HepG2 (cell line): ENCODE data around the gene TRPV4. TPM values are rescaled to one million over a fixed set of nuclear protein-coding genes. Genes with fewer than 3 reads are reported as not detected.

Source experiments
- ATAC-seq: fragments of 200-7000 bp; cut with Tn5 transposase; 3 replicates; pipeline ENCODE4 v1.9.1; 2020; ENCODE audit warnings: mild to moderate bottlenecking, moderate library complexity
- BruUV-seq: library from RNA; stranded (reverse); fragments of 400-500 nt; replicated peaks from 2 replicates; lab custom pipeline; 2021; lab: Mats Ljungman, UMichigan
- CTCF ChIA-PET: fragments of 300-600 bp; formaldehyde crosslinking; extraction: SDS; loops from one replicate; lab custom pipeline; 2021; ENCODE audit warnings: low total read pairs, inconsistent platforms, low intra/inter-chr PET ratio; lab: Yijun Ruan, JAX
- POLR2A ChIA-PET: fragments of 350-600 bp; sonication (Branson Sonifier 250); formaldehyde crosslinking; loops from one replicate; lab custom pipeline; 2020; ENCODE audit warnings: antibody characterized with exemption, inconsistent platforms; lab: Yijun Ruan, JAX
- DNase-seq: peaks from one replicate; pipeline ENCODE4 v3.0.0-alpha.2; 2015; ENCODE audit warnings: low spot score
- FAIRE-seq: peaks from 3 replicates; lab custom pipeline; 2011; peaks lifted over from hg19 to GRCh38; lab: Jason Lieb, UNC
- H2AFZ ChIP-seq: one replicate; pipeline ENCODE4 v1.6.1; 2011; ENCODE audit warnings: low read length, inconsistent platforms
- H3K27ac ChIP-seq: fragments of 300-600 bp; 3 replicates; pipeline ENCODE4 v1.8.0; 2011; ENCODE audit warnings: mixed run types, mild to moderate bottlenecking, mixed read lengths, low read length, inconsistent platforms; ENCODE audit not compliant: insufficient read depth; ENCODE audit errors: extremely low read length
- H3K27me3 ChIP-seq, 2 experiments: fragments of 200-600 bp in 1 of 2; 2 replicates in 1 of 2; 3 replicates in 1 of 2; pipeline versions ENCODE4 v1.6.0 to v1.8.0; 2011; ENCODE audit warnings: low read length in 2 of 2, mild to moderate bottlenecking in 2 of 2, moderate library complexity in 2 of 2, inconsistent platforms in 1 of 2; ENCODE audit not compliant: insufficient read depth in 2 of 2, control insufficient read depth in 1 of 2
- H3K36me3 ChIP-seq, 2 experiments: fragments of 200-600 bp in 1 of 2; replicated peaks in 1 of 2; 2 replicates in 1 of 2; 3 replicates in 1 of 2; pipeline versions ENCODE4 v1.5.1 to v1.8.0; 2011; ENCODE audit warnings: low read length in 2 of 2, inconsistent platforms in 1 of 2; ENCODE audit not compliant: insufficient read depth in 2 of 2, control insufficient read depth in 1 of 2
- H3K4me1 ChIP-seq: 2 replicates; pipeline ENCODE4 v1.5.1; 2012; ENCODE audit warnings: low read length, inconsistent platforms; ENCODE audit not compliant: insufficient read depth
- H3K4me2 ChIP-seq: 2 replicates; pipeline ENCODE4 v1.6.0; 2011; ENCODE audit warnings: low read depth, low read length, inconsistent platforms
- H3K4me3 ChIP-seq, 3 experiments: fragments of 200-600 bp in 1 of 3; sonication (generic), shearing (Covaris generic) in 1 of 3; replicated peaks in 1 of 3; 2 replicates each; pipeline ENCODE4 v1.5.1; 2011 to 2016; ENCODE audit warnings: low read length in 3 of 3, inconsistent platforms in 2 of 3, low read depth in 2 of 3, mild to moderate bottlenecking in 2 of 3, control low read depth in 1 of 3, mixed read lengths in 1 of 3; ENCODE audit not compliant: insufficient read depth in 1 of 3
- H3K79me2 ChIP-seq: one replicate; pipeline ENCODE4 v1.6.1; 2011; ENCODE audit warnings: low read length, inconsistent platforms; ENCODE audit not compliant: insufficient read depth
- H3K9ac ChIP-seq: 2 replicates; pipeline ENCODE4 v1.6.0; 2011; ENCODE audit warnings: mild to moderate bottlenecking, low read depth, low read length, inconsistent platforms; ENCODE audit not compliant: insufficient read depth
- H3K9me3 ChIP-seq: 2 replicates; pipeline ENCODE4 v1.5.1; 2012; ENCODE audit warnings: mild to moderate bottlenecking, low read length
- H4K20me1 ChIP-seq: 2 replicates; pipeline ENCODE4 v1.6.0; 2011; ENCODE audit warnings: inconsistent platforms, mild to moderate bottlenecking, low read length, moderate library complexity; ENCODE audit not compliant: insufficient read depth
- CHD2 ChIP-seq: IDR thresholded peaks from 2 replicates; pipeline ENCODE4 v1.6.1; 2011; ENCODE audit warnings: low read depth, low read length, improper control_type of control experiment
- GATAD1 ChIP-seq: IDR thresholded peaks from 2 replicates; pipeline ENCODE4 v1.6.1; 2016; ENCODE audit warnings: missing genetic modification reagents, missing compliant biosample characterization
- GMEB1 ChIP-seq: sonication (generic); formaldehyde crosslinking; IDR thresholded peaks from 2 replicates; pipeline ENCODE4 v1.5.1; 2020; ENCODE audit warnings: missing genetic modification reagents, mild to moderate bottlenecking, borderline replicate concordance
- HNF4G ChIP-seq, 2 experiments: sonication (generic) in 1 of 2; formaldehyde crosslinking in 1 of 2; IDR thresholded peaks; 2 replicates each; pipeline versions ENCODE4 v1.4.0 to v1.6.1; 2011 to 2020; ENCODE audit warnings: borderline replicate concordance in 2 of 2, low read depth in 2 of 2, mild to moderate bottlenecking in 2 of 2, low read length in 1 of 2, missing genetic modification reagents in 1 of 2, moderate library complexity in 1 of 2
- KLF6 ChIP-seq: IDR thresholded peaks from 2 replicates; pipeline ENCODE4 v1.8.0; 2016; ENCODE audit warnings: missing biosample characterization, missing genetic modification reagents
- MTF1 ChIP-seq: sonication (generic); formaldehyde crosslinking; IDR thresholded peaks from 2 replicates; pipeline ENCODE4 v1.5.0; 2020; ENCODE audit warnings: missing genetic modification reagents
- SALL2 ChIP-seq: sonication (generic); formaldehyde crosslinking; IDR thresholded peaks from 2 replicates; pipeline ENCODE4 v1.8.1; 2023; ENCODE audit warnings: mild to moderate bottlenecking, missing genetic modification reagents, inconsistent platforms
- SMYD3 ChIP-seq: sonication (generic); formaldehyde crosslinking; IDR thresholded peaks from 2 replicates; pipeline ENCODE4 v1.8.1; 2023; ENCODE audit warnings: mild to moderate bottlenecking, missing genetic modification reagents
- TAF1 ChIP-seq: sonication (generic); formaldehyde crosslinking; IDR thresholded peaks from 2 replicates; pipeline ENCODE4 v1.4.0; 2020; ENCODE audit warnings: missing genetic modification reagents
- ZBTB34 ChIP-seq: sonication (generic); formaldehyde crosslinking; IDR thresholded peaks from 2 replicates; pipeline ENCODE4 v1.8.0; 2022; ENCODE audit warnings: mild to moderate bottlenecking, missing genetic modification reagents
- ZMYM3 ChIP-seq: sonication (generic); formaldehyde crosslinking; IDR thresholded peaks from 2 replicates; pipeline ENCODE4 v1.5.1; 2020; ENCODE audit warnings: mild to moderate bottlenecking, missing genetic modification reagents
- ZNF12 ChIP-seq: sonication (generic); formaldehyde crosslinking; IDR thresholded peaks from 2 replicates; pipeline ENCODE4 v1.5.0; 2020; ENCODE audit warnings: missing genetic modification reagents
- ZNF138 ChIP-seq: sonication (generic); formaldehyde crosslinking; IDR thresholded peaks from 2 replicates; pipeline ENCODE4 v1.5.0; 2020; ENCODE audit warnings: mild to moderate bottlenecking, low read depth, missing genetic modification reagents
- ZNF234 ChIP-seq: sonication (generic); formaldehyde crosslinking; conservative IDR thresholded peaks from 2 replicates; pipeline ENCODE4 v1.5.1; 2020; ENCODE audit warnings: mild to moderate bottlenecking, missing genetic modification reagents
- ZNF704 ChIP-seq: sonication (generic); formaldehyde crosslinking; IDR thresholded peaks from 2 replicates; pipeline ENCODE4 v1.8.1; 2023; ENCODE audit warnings: mild to moderate bottlenecking, inconsistent platforms, moderate library complexity, missing genetic modification reagents, borderline replicate concordance
- WGBS: methylation state at CpG from one replicate; pipeline ENCODE4 v1.1.6; 2017; ENCODE audit warnings: low lambda C conversion rate; 5-methylcytosine and 5-hydroxymethylcytosine counted together
- in situ Hi-C: cut with HindIII; loops from 2 replicates; pipeline ENCODE4 v1.10.0; 2017; ENCODE audit warnings: low pct_unique_long_range_greater_than_20kb; ENCODE audit not compliant: extremely low pct_ligation_motif_present
- intact Hi-C: fragments of 100-400 bp; cut with micrococcal nuclease; formaldehyde crosslinking; loops from one replicate; pipeline ENCODE4 v1.10.0; 2022; ENCODE audit not compliant: unreplicated experiment
- polyA plus RNA-seq, 8 experiments: library from polyadenylated mRNA; depleted of rRNA in 3 of 8; stranded (reverse) in 7 of 8; unstranded in 1 of 8; fragments of >200 nt; fragmentation: Illumina TruSeq in 4 of 8; extraction: Trizol in 4 of 8; gene quantifications; 2 replicates each; pipeline versions ENCODE4 v1.2.1 to v1.2.3, GENCODE V29; 2011 to 2016; ENCODE audit warnings: low read depth in 4 of 8, missing spikeins in 1 of 8, mixed read lengths in 1 of 8; ENCODE audit not compliant: insufficient read depth in 1 of 8
- total RNA-seq, 5 experiments: library from RNA; depleted of rRNA; stranded (reverse); fragments of >200 nt; fragmentation: Illumina TruSeq; extraction: Trizol; gene quantifications; 2 replicates each; pipeline ENCODE4 v1.2.3, GENCODE V29; 2016; ENCODE audit warnings: low read depth in 1 of 5
- TF ChIP-seq, protein P1 (sequence below): sonication (generic); formaldehyde crosslinking; IDR thresholded peaks from 2 replicates; pipeline ENCODE4 v1.8.0; 2022; ENCODE audit warnings: mild to moderate bottlenecking, missing genetic modification reagents; ENCODE audit not compliant: insufficient replicate concordance

TRPV4 gene
- total and polyA plus RNA-seq, 2 of the 13 experiments (the other 11 are each of a cell fraction or from before 2014, with no cell fraction given): 0.66 to 4.7 TPM

DNA sequence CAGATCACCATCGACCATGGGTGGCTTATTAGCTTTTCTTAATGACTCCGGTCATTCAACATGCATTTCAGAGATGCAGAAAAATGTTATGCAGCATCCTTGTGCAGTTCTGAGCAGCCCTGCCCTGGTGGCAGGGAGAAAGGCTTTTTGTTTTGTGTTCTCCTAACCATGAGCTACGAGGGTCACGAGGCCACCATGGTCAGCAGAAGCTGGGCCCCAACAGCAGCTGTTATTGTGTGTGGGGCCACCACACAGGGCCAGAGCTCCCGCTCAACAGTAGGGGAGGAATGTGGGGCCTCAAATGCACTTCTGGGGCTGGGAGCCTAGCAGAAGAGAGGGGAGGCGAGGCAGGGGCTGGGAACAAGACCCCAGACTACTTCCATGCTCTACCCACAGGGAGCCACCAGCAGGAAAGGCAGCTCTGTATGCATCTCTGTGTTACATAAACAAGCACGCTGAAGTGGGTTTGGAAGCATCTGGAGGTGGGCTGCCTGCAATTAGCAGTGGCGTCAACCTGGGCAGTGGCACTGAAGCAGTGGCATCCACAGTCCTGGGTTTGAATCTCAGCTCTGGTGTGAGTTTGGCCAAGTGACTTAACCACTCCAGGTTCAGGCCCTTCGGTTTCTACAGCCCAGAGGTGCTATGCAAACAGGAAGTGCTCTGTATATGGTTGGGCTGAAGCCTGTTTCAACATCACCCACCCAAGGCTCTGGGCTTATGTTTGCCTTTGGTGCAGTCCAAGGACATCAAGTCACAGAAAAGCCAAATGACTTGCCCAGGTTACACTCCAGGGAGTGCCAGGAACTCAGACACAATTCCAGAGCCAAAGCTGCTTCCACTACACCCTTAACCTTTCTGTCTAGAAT, 30.9 kb upstream of the TRPV4 start:
- FAIRE-seq (peak; percentile 95), ATAC-seq (peak; percentile 96), DNase-seq (peak; percentile 97)
- CTCF ChIA-PET: no interaction called here
- Histone ChIP-seq H3K27ac (peak overlapping the region; percentile 87), H3K79me2 (no peaks in the 10 kb centered on the region), H3K9ac (peak overlapping the region; percentile 68), H3K36me3 (no peaks in the 10 kb centered on the region), H3K4me3 (peak overlapping the region in 1 of 3 experiments; percentile 52; a peak in 2 of 6 replicates), H3K4me2 (peak overlapping the region; percentile 70), H3K27me3 (no peaks in the 10 kb centered on the region), H3K9me3 (no peaks in the 10 kb centered on the region), H2AFZ (no peak overlapping the region), H4K20me1 (no peaks in the 10 kb centered on the region), H3K4me1 (peaks cover 59% of the 10 kb centered on the region)
- intact Hi-C loops (no loop called here), in situ Hi-C loops (no loop called here)
- POLR2A ChIA-PET: interaction anchor here (0.6 to 2.5 kb wide), 6 partner anchors 10 to 188 kb away, joined by 3 to 11 read pairs (median 6); no protein-coding TSS in a partner anchor
- no TSS peak for BruUV-seq
- WGBS: 37% methylated on average over 5 of the region's 9 CpGs
- TF ChIP-seq ZNF138 (CRISPR knock-in tag) (no peak), ZNF704 (CRISPR knock-in tag) (no peak), MTF1 (CRISPR knock-in tag) (no peak), SMYD3 (CRISPR knock-in tag) (peak; percentile 72; the same call in 1 of the 2 replicates), TAF1 (CRISPR knock-in tag) (no peak; the same call in 1 of the 2 replicates), KLF6 (CRISPR knock-in tag) (no peak), CHD2 (no peak), ZMYM3 (peak; percentile 97), HNF4G (IDR thresholded peaks at IDR 0.05; ENCODE audit: borderline replicate concordance, low read depth, low read length) (peak; percentile 57; the same call in 1 of the 2 replicates), HNF4G (CRISPR knock-in tag; IDR thresholded peaks at IDR 0.05; ENCODE audit: borderline replicate concordance, low read depth) (no peak), GMEB1 (no peak; the same call in 1 of the 2 replicates), ZBTB34 (peak; percentile 100), GATAD1 (CRISPR knock-in tag) (peak; percentile 57; the same call in 1 of the 2 replicates), ZNF12 (CRISPR knock-in tag) (peak; percentile 79; the same call in 1 of the 2 replicates), SALL2 (CRISPR knock-in tag) (no peak), ZNF234 (CRISPR knock-in tag) (no peak)
- TF ChIP-seq, protein P1, sequence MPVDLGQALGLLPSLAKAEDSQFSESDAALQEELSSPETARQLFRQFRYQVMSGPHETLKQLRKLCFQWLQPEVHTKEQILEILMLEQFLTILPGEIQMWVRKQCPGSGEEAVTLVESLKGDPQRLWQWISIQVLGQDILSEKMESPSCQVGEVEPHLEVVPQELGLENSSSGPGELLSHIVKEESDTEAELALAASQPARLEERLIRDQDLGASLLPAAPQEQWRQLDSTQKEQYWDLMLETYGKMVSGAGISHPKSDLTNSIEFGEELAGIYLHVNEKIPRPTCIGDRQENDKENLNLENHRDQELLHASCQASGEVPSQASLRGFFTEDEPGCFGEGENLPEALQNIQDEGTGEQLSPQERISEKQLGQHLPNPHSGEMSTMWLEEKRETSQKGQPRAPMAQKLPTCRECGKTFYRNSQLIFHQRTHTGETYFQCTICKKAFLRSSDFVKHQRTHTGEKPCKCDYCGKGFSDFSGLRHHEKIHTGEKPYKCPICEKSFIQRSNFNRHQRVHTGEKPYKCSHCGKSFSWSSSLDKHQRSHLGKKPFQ (CRISPR knock-in tag): peak; percentile 94
